Heart left ventricle (tissue), 13 donors: ENCODE measurements around the gene ADGRB2.

Experiments used
- CTCF ChIP-seq, 12 donors: fragments of 200-600 bp; sonication (generic) in 4 of 12; IDR thresholded peaks; one replicate each; pipeline versions ENCODE4 v1.5.0 to v1.8.0; 2018 to 2022; ENCODE audit warnings: antibody characterized with exemption in 12 of 12, mild to moderate bottlenecking in 5 of 12
- POLR2A ChIP-seq, 2 donors: fragments of 450-650 bp; IDR thresholded peaks; one replicate each; pipeline ENCODE4 v1.6.1; 2017; ENCODE audit warnings: antibody characterized with exemption in 2 of 2, mild to moderate bottlenecking in 2 of 2, moderate library complexity in 2 of 2
- donor health status: ischemic (EF 13 %, LVEDD 7.1; RV severe dilation, severe dysfunction).
- donor health status: DM: no; HTN: yes; CAD: no.
- donor health status: DM: no; HTN: no; CAD: no.
- donor health status: ischemic (EF 25% LVEDD 6.9; RV normal size, moderate dysfunction).
- donor health status: ischemic (EF 25% LVEDD 5.7; RV mildly dilated, moderate dysfunction).
- donor health status: ischemic (EF 35%, LVEDD 5.7; RV mildly dilated, moderate dysfunction).
- donor health status: nonischemic (EF 11% LVEDD 7.7; RV severe dilation, severe dysfunction).
- donor health status: DM: yes; HTN: yes; CAD: no.
- donor health status: PGD.
- donor health status: ischemic (EF 29% LVEDD 5.4; RV normal size, mild dysfunction).
- donor health status: nonischemic (EF 23%, LVEDD 6.1; RV moderate dilation, normal function).

GRCh38 chr1:31679676-31680230 lies 84.4 kb downstream of the ADGRB2 start:
- TF ChIP-seq POLR2A (IDR thresholded peaks at IDR 0.05), result no peak
- no peak for TF ChIP-seq CTCF (IDR thresholded peaks at IDR 0.05)
